MM.1S (cell line): ENCODE results near the gene MRI1.

Experiments used
- DNase-seq: peaks from one replicate; pipeline ENCODE4 v3.0.0-alpha.2; 2015
- H2AFZ ChIP-seq: fragments of 300-600 bp; sonication (generic); 2 replicates; pipeline ENCODE4 v1.6.0; 2016; ENCODE audit warnings: antibody characterized with exemption, low read length
- H3F3A ChIP-seq: fragments of 300-600 bp; sonication (generic); 2 replicates; pipeline ENCODE4 v1.6.1; 2016; ENCODE audit warnings: mild to moderate bottlenecking, antibody characterized with exemption, low read length, moderate library complexity, mixed read lengths; ENCODE audit not compliant: insufficient read depth
- H3K27ac ChIP-seq: fragments of 300-600 bp; sonication (generic); 2 replicates; pipeline ENCODE4 v1.5.1; 2016; ENCODE audit warnings: mild to moderate bottlenecking, low read length
- H3K27me3 ChIP-seq: fragments of 300-600 bp; sonication (generic); replicated peaks from 2 replicates; pipeline ENCODE4 v1.6.0; 2016; ENCODE audit warnings: low read length; ENCODE audit not compliant: insufficient read depth
- H3K36me3 ChIP-seq: fragments of 300-600 bp; sonication (generic); replicated peaks from 2 replicates; pipeline ENCODE4 v1.6.1; 2016; ENCODE audit warnings: mild to moderate bottlenecking, low read length, mixed read lengths; ENCODE audit not compliant: insufficient read depth
- H3K4me1 ChIP-seq: fragments of 300-600 bp; sonication (generic); 2 replicates; pipeline ENCODE4 v1.6.1; 2016; ENCODE audit warnings: low read length, mixed read lengths
- H3K4me2 ChIP-seq: fragments of 300-600 bp; sonication (generic); 2 replicates; pipeline ENCODE4 v1.6.0; 2016; ENCODE audit warnings: low read depth, low read length
- H3K4me3 ChIP-seq: fragments of 300-600 bp; sonication (generic); 2 replicates; pipeline ENCODE4 v1.5.1; 2016; ENCODE audit warnings: low read length, mixed read lengths
- H3K79me2 ChIP-seq: fragments of 300-600 bp; sonication (generic); 2 replicates; pipeline ENCODE4 v1.6.1; 2016; ENCODE audit warnings: mixed run types, low read length, mixed read lengths
- H3K9ac ChIP-seq: fragments of 300-600 bp; sonication (generic); 2 replicates; pipeline ENCODE4 v1.6.1; 2016; ENCODE audit warnings: low read length, mixed read lengths
- H3K9me2 ChIP-seq: fragments of 300-600 bp; sonication (generic); replicated peaks from 2 replicates; pipeline ENCODE4 v1.6.1; 2016; ENCODE audit warnings: mild to moderate bottlenecking, low read length, mixed read lengths; ENCODE audit not compliant: insufficient read depth
- H3K9me3 ChIP-seq: fragments of 300-600 bp; sonication (generic); replicated peaks from 2 replicates; pipeline ENCODE4 v1.6.1; 2016; ENCODE audit warnings: mild to moderate bottlenecking, low read length, mixed read lengths; ENCODE audit not compliant: insufficient read depth
- H4K20me1 ChIP-seq: fragments of 300-600 bp; sonication (generic); 2 replicates; pipeline ENCODE4 v1.6.1; 2016; ENCODE audit warnings: mild to moderate bottlenecking, low read length, moderate library complexity, mixed read lengths; ENCODE audit not compliant: insufficient read depth
- CTCF ChIP-seq: fragments of 300-600 bp; sonication (generic); IDR thresholded peaks from 2 replicates; pipeline ENCODE4 v1.5.1; 2016; ENCODE audit warnings: antibody characterized with exemption, low read length, mixed read lengths
- EZH2 ChIP-seq: fragments of 300-600 bp; sonication (generic); optimal IDR thresholded peaks from 2 replicates; pipeline ENCODE3; 2017; ENCODE audit warnings: low read depth, mild to moderate bottlenecking, antibody characterized with exemption, low read length, mixed read lengths
- EZH2phosphoT487 ChIP-seq: fragments of 300-600 bp; sonication (generic); IDR thresholded peaks from 2 replicates; pipeline ENCODE4 v1.6.1; 2018; ENCODE audit warnings: antibody characterized with exemption, low read length

The MRI1 gene

GRCh38 chr19:13722146-13722545 is 42.2 kb upstream of the MRI1 start:
- Histone ChIP-seq H2AFZ (no peak overlapping the region), H3K9ac (no peak overlapping the region), H3F3A (no peaks in the 10 kb centered on the region), H3K36me3 (no peaks in the 10 kb centered on the region), H3K27me3 (peaks cover 91% of the 10 kb centered on the region), H4K20me1 (no peaks in the 10 kb centered on the region), H3K79me2 (no peaks in the 10 kb centered on the region), H3K27ac (no peak overlapping the region), H3K4me2 (no peak overlapping the region), H3K4me3 (no peak overlapping the region), H3K9me2 (no peaks in the 10 kb centered on the region), H3K4me1 (no peaks in the 10 kb centered on the region), H3K9me3 (no peaks in the 10 kb centered on the region)
- no peak for DNase-seq
- TF ChIP-seq EZH2 (no peak), CTCF (no peak), EZH2phosphoT487 (no peak)

GRCh38 chr19:13723206-13723605 is 41.1 kb upstream of the MRI1 start:
- DNase-seq: no peak
- H3K27ac ChIP-seq: no peak overlapping the region
- TF ChIP-seq CTCF (no peak), EZH2 (no peak), EZH2phosphoT487 (no peak)
- H3K4me1 ChIP-seq: no peaks in the 10 kb centered on the region
- H4K20me1 ChIP-seq: no peaks in the 10 kb centered on the region
- no peak overlapping the region for H3K4me2 ChIP-seq
- no peaks in the 10 kb centered on the region for H3K79me2 ChIP-seq
- H3K4me3 ChIP-seq: no peak overlapping the region
- H3K9ac ChIP-seq: no peak overlapping the region
- no peaks in the 10 kb centered on the region for H3F3A ChIP-seq
- no peak overlapping the region for H2AFZ ChIP-seq
- H3K27me3 ChIP-seq: peaks cover 80% of the 10 kb centered on the region
- no peaks in the 10 kb centered on the region for H3K9me2 ChIP-seq
- H3K9me3 ChIP-seq: no peaks in the 10 kb centered on the region
- no peaks in the 10 kb centered on the region for H3K36me3 ChIP-seq

GRCh38 chr19:13726323-13726722 is 38.0 kb upstream of the MRI1 start:
- no peak overlapping the region for H3K4me2 ChIP-seq

More at GRCh38 chr19:13726323-13726722, 38.0 kb upstream of the MRI1 start:
- no peaks in the 10 kb centered on the region for H4K20me1 ChIP-seq
- H3K36me3 ChIP-seq: no peaks in the 10 kb centered on the region
- no peaks in the 10 kb centered on the region for H3F3A ChIP-seq
- peaks cover 50% of the 10 kb centered on the region for H3K27me3 ChIP-seq
- H2AFZ ChIP-seq: no peak overlapping the region
- no peak overlapping the region for H3K27ac ChIP-seq
- H3K9me3 ChIP-seq: no peaks in the 10 kb centered on the region
- no peaks in the 10 kb centered on the region for H3K79me2 ChIP-seq
- DNase-seq: no peak
- H3K9ac ChIP-seq: no peak overlapping the region
- H3K9me2 ChIP-seq: no peaks in the 10 kb centered on the region
- H3K4me1 ChIP-seq: no peaks in the 10 kb centered on the region
- H3K4me3 ChIP-seq: no peak overlapping the region
- TF ChIP-seq CTCF: no peak
- no peak for TF ChIP-seq EZH2
- TF ChIP-seq EZH2phosphoT487: no peak
